NCI-H2171 treated with DMSO at 0.1 percent for 48 hours (cell line): Measurements from ENCODE around the gene TMEM109.
"Not testable (repeated sequence)": the region's sequence is repeated elsewhere in the genome, so short reads cannot be mapped to it uniquely, and the experiment has no call there.

Experiments used
- DNase-seq: peaks from one replicate; lab custom pipeline; 2025; lab: John Stamatoyannopoulos, UW

The TMEM109 gene

DNA sequence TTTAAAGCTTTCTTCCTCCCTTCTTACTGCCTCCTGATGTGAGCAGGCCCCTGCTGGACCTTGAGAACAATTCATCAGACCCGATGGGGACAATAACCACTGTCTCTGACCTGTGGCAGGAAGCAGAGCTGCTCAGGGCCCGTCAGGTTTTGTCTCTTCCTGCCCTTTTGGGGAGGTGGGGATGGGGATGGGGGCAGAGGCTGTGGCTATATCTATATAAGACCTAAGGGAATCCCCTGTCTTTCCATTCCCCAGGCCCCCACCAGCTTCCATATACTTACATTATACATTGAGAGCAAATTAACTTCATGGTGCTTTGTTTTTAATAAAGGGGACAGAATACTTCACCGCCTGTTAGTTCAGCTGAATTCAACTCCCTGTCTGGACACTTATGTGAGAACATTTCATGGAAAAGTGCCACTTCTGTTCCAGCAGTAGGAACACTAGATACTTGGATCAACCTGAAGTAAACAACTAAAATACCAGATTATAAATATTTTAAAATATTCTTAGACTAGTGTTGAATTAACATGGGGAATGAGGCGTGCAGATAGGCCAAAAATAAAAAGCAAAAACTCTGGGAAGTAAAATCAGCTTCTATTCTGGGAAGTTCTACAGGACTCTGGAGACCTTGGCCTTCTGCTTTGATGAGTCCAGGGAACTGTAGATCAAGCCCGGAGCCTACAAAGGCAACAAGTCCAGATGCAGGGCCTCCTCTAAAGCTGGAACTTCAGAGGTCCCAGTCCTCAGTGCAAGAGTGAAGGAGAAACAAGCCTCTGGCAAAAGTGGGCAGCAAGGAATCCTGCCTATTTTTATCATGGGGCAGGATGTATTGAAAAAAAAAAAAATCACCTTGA lies 35.5 kb upstream of the TMEM109 start:
- no peak for DNase-seq

DNA sequence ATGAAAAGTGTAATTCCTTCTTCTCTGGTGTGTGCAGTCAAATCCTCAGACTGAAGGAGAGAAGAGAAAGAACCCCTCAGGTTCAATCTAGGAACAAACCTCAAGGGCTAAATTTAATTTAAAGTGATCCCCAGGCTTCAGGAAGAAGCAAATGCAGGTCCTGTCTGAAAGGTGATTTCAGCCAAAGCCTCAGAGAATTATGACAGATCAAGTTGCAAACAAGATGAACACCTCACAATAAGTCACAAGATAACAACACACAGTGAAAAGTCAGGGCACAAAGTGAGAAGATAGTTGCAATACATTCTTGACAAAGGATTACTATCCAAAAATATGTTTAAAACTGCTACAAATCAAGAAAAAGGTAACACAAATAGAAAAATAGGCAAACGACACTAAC lies 34.9 kb upstream of the TMEM109 start:
- DNase-seq, result no peak

DNA sequence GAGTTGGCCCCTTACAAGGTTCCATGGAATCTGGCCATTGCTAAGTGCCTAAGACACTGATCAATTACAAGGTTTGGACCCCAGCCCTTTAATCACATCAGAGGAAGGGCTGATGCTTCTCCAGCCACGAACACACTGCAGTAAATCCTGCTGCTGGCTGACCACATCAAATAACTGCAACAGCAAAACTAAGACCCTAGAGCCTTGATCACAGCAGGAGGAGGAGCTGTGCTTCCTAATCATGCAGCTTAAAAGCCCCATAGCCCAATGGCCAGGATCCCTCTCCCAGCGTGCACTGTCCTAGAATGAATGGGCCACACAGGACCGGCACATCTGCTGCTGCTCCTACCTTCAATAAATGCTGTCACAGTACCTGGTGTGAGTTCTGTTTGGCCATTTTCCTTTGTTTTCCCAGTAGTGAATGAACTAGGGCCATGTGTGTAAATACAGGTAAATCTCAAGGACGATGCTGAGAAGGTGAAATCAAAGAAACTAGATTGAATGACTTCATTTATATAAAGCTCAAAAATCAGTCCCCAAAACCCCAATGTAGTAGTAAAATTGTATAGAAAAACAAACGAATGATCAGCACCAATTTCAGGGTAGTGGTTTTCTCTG lies 33.9 kb upstream of the TMEM109 start:
- DNase-seq, result no peak

DNA sequence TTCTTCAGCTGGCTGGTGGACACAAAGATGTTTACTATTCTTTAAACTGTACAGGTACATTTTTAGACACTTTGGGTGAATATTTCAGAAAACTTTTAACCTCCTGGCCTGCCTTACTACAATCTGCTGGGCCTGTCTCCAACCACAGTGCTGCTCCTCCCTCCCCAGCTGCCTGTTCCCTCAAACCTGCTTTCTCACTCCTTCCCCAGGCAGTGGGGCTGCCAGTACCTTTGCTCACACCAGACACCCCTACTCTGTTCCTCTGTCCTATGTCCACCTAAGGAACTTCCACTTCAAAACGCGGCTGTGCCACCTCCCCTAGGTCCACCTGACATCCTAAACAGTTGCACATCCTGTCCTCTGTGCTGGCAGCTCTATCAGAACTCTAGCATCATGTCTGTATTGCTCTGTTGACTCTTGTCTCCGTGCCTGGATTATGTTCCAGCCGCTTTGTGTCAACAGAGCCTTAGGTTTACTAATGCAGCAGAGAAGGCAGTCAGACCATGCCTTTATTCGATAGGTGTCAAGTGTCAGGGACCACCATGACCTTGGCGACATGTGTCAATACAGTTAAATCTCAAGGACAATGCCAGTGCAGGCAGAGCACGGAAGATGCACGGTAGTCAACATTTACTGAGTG lies 33.2 kb upstream of the TMEM109 start:
- DNase-seq, result no peak

DNA sequence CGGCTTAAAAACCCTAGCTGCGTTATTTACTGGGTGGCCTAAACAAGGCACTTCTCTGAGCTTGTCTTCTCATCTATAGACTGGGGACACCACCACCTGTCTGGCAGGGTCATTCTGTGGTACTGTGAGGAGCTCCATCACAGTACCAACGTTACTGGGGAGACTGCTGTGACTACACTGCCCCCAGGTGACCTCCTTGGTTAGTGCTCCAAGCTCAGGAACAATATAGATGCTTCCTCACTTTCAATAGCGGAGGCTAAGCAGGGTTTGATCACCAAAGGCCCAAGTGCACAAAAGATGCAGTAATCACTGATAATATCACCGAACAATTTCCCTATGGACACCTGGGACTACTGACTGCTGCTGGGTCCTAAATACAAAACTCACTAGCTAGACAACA lies 26.4 kb upstream of the TMEM109 start:
- peak; percentile 71 for DNase-seq

DNA sequence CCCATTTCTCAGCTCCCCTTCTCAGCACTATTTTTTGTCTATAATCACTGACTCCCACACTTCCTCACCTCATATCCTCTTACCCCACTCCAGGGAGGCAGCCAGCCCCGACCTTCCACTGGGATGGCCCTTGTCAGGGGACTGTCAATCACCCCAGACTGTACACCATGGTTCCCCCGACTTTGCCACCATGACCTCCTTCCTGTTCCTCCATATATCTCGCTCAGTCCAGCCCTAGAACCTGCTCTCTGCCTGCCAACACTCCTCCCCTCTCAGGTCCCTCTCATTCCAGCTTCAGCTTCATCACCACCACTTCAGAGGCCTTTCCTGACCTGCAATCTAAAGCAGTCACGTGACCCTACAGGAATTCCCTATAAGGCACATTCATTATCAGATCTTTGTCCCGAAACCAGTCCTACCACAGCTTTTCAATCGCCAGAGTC lies 24.1 kb upstream of the TMEM109 start:
- DNase-seq, result no peak

DNA sequence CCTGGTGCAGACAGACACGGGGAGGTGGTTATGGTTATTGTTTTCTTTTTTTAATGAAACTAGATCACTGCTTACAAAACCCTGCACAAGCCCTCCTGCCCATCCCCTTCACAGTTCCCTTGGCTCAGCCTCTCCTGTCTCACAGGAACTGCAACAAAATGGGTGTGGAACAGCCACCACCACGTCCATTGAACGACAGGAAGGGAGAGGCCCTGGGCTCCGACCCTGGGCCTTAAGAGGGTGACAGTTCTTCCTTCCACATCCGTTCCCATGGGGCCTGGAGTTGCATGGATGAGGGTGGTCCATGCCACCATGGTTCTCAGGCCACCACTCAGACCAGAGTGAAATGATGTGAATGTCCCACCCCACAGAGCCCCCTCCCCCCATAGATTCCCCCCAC lies 23.3 kb upstream of the TMEM109 start:
- no peak for DNase-seq

DNA sequence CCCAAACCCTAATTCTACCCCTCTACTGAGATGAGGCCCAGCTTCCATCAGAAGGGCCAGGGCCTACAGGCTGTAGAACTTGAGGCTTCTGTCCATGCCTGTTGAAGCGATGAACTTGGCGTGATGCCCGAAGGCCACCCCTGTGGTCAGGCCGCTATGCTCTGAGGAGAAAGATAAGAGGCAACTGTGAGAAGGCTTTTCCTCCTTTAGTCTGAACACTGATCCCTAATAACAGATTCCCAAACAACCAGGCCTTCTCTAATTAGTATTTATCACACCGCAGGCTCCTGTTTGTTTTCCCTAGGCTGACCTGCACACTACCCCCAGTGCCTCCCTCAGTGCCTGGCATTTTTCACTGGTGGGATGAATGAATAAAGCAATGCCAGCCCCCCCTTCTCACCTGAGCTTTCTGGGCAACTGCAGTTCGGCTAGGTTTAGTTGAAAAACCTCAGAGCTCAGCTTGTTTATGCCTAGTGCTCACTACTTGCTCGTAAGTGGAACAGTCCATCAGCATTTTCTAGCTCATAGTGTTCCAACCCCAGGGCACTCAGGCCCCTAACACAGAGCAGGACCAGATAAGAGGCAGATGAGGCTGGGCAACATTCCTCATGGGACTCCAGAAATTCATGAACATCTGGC lies 22.7 kb upstream of the TMEM109 start:
- DNase-seq, result no peak

DNA sequence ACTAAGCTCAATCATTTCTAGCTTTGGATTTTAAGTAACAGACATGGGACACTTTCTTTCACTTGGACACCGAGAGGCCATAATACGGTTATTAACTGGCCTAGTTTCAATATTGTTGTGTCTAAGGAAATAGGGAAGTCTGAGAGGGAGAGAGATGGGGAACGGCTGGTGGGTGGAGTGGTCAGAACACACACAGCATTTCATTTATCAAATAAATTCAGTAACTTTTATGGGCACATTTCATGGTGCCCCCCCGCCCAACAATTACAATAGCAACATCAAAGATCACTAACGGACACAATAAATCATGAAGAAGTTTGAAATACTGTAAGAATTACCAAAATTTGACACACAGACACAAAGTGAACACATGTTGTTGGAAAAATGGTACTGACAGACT lies 18.3 kb upstream of the TMEM109 start:
- no peak for DNase-seq

DNA sequence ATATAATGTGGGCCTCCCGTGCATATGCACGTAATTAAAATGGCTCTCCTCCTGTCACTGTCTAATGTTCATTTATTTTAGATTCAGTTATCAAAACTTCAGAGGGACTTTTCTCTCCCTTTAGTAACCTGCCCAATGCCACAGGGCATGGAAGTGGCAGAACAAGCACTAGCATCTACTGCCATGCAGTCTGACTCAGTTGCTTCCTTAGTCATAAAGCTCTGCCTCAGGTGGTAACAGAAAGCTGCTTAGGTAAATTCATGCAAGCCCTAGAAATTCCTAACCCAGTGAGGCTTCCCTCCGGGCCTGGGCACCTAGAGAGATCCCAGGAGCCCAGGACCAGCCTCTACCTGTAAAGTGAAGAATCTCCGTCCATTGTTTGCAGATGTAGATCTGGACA lies 16.5 kb upstream of the TMEM109 start:
- DNase-seq, result no peak

DNA sequence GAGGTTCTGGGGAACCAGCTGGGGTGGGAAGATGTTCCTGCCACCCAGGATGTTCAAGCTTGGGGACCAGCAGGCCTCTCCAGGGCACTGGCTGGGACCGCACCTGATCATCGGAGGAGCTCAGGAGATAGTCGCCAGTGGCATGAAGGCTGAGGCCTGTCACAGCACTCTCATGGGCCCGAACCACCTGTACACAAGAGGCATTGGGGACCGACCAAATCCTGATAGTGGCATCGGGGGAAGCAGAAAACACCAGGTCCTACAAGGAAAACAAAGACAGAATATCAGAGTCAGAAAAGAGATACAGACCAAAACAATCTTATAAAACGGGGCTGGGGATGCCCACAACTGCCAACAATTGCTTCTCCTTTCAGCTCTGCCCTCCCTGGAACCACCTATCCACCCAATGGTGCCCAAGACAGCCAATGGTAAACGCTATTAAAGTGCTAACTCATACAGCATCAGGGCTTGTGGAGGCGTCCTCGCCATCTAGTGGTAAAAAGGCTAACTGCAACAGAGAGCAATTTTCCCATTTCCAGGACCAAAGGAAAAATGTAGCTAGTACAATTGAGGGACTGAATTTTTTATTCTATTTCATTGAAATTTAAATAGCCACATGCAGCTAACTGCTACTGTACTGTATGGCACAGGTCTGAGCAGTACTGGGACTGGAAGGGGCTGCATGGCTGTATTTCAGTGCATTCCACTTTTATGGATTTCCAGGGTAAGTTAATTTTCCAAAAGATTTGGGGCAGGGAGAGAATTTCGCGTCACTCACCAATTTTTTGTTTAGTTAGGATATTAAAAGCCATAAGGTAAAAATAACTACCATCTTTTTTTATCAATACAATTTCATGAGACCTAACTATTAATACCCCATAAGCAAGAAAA lies 14.7 kb upstream of the TMEM109 start:
- DNase-seq, result peak; percentile 70

DNA sequence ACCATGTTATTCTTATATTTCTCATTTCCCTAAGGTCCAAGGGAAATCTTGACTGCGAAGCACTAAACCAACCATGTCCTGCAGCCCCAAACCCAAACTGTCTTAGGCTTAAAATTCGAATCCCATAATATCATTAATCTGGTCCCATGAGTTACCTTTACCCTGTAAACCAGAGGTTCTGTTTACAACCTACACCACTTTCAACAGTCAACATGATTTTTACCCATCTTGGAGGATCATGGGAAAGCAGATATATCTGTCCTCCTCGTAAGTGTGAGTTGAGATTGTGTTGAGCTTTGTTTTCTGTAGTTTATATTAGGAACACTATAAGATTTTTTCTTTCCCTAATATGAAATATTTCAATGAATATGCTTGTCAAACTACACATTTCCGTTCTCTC lies 14.0 kb upstream of the TMEM109 start:
- DNase-seq, result no peak

DNA sequence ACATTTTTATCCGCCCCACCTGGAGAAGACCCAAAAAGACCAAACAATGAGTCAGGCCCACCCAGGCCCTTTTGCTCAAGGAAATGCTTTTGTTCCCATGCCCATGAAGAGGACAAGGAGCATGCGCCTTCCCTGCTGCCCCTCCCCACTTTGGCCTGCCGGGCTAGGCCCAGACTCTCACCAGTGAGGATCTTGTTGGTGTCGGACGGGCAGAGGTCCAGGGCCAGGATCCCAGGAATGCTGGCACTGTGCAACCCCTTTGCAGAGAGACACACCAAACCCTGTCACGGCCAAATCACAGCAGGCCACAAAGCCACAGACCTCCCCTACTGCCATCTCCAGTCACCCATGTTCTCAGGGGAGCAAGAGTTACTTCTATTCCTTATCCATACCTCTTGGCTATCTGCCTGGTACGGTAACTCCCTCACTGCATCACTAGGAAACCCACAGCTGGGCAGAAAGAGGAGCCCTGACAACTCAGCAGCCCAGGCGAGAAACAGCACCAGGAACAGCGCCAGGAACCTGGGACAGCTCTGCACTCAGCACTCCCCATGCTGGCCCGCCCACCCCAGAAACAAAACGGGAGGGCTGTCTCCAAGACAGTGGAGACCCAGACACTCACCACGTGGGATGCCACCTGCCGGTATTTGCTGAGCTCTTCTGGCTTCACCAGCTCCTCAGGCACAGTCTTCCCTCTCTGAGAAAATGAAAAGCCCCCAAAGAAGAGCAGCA lies 13.1 kb upstream of the TMEM109 start:
- DNase-seq, result no peak

DNA sequence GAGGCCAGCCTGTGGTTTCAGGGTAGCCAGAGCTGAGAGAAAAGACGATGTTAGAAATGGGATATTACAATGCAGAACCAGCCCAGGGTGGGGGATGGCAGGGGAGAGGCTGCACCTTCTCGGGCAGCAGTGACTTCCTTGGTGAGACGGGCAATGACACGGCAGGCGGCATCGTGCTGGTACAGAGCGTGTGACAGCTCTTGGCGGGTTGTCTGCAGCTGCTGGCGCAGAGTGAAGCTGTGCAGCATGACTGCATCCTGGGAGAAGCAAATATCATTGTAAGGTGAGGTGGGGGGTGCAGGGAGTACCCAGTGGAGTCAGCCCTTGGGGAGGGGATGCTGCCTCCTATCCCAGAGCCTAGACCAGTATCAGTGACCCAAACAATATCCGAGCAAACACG lies 11.3 kb upstream of the TMEM109 start:
- no peak for DNase-seq

DNA sequence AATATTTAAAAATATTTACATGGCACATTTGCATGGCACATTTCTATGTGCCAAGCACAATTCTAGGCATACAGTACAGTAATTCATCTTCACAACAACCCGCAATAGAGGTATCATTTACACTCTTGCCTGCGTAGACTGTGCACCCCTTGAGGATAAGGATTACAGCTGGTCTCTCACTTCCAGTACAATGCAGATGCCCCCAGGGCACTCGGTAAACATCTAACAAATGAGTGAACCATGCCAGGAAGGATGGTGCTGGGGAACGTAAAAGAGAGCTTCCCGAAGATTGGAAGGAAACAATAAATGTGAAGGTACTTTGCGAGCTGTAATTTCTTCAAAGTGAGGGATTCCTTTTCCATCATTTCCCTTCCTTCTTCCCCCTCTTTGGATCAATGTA lies 8.9 kb upstream of the TMEM109 start:
- DNase-seq, result no peak

DNA sequence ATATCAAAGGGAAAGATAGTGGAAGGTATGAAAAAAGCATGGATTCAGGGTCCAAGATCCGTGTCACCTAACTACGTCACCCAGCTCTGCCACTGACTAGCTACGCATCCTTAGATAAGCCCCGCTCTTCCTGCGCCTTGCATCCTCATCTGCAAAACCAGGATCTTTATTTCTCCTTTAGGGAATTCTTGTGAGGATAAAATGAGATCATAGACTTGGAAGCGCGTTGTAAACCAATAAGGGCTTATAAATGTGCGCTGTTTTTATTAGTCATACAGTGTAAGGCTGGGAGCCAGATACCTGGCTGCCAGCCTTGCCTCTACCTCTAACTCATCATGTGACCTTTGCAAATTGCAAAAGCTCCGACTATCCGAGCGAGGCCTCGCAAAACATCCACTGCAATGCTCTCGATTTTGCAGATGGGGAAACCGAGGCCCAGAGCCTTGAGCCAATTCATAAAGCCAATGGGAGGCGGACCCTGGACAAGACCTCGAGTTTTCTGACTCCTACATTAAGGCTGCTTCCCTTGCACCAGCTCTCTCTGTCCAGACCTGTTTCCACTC lies 8.3 kb upstream of the TMEM109 start:
- peak; percentile 54 for DNase-seq

DNA sequence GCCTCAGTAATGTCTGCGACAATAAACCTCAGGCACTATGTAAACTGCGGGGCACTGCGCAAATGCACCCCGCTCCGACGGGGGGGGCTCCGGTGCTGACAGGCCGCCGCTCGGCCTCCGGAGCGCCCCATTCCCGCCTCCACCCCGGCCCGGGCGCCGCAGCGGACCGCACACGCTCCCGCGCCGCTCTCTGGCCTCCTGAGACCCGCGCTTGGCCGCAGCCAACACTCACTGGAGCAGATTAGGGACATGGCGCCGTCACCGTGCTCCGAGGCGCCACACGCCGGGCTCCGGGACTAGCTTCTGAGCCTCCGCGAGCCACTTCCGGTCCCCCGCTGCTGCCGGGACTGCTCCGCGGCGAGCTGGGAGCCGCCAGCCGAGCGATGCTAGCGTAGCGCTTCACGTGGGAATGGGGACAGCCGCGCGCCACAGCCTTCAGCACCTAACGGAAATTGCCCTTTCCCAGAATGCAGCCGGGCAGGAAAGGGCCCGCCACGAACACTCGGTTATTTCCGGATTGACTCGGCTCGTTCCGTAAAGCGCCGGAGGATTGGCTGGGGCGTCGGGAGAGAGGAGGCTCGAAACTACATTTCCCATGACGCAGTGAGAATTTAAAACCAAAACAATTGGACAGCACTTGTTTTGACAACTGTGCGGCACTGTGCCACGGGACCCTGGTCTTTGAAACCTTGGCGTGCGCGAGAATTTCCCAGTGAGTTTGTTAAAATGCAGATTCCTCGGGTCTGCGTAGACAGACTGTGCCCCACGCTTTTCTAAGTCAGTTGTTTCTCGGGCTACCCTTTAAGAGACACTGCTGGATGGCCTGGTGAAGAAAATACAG lies 7.6 kb upstream of the TMEM109 start, which contains the start of gene PRPF19:
PRPF19 (minus strand) TSS at position 454 of the 841 bp plus-strand sequence; CDS start at position 251, 203 bp downstream.
- DNase-seq, result peak; percentile 97

DNA sequence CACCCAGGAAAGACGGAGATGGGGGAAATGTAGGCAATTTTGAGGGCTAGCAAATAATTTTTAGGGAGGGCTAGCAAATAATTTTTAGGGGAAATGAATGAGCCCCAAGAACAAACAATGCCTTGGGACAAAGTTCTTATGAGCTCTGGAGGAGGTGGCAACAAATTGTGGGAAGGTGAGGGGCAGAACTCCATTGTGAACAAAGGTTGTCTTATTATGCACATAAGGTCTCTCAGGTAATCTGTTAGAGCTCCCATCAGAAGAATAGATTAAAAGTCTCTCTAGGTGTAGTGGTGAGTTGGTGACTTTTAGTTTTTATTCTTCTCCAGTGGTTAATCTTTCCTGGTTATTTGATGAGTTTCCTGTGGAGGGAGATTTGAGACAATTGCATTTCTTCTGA lies 5.2 kb upstream of the TMEM109 start:
- DNase-seq, result no peak

DNA sequence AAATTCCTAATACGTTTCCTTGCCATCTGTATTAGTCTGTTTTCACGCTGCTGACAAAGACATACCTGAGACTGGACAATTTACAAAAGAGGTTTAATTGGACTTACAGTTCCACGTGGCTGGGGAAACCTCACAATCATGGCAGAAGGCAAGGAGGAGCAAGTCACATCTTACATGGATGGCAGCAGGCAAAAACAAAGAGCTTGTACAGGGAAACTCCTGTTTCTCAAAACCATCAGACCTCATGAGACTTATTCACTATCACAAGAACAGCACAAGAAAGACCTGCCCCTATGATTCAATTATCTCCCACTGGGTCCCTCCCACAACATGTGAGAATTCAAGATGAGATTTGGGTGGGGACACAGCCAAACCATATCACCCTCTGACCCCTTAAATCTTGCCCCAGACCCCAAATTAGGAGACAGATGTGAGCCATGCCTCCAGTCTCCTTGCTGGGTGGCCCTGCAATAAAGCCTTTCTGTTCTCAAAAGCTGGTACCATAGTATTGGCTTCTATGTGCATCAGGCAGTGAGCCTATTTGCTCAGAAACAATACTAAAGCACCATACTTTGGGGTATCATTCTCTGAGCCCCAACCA lies 4.2 kb upstream of the TMEM109 start:
- not testable (repeated sequence) for DNase-seq
